G401 (cell line): ENCODE measurements around the gene MLLT10. TPM values are rescaled to one million over a fixed set of nuclear protein-coding genes. Genes with fewer than 3 reads are reported as not detected.
A peak's percentile ranks its signal among the peaks of the same experiment; 100 is the strongest.
"Not testable (repeated sequence)": the region's sequence is repeated elsewhere in the genome, so short reads cannot be mapped to it uniquely, and the experiment has no call there.

Source experiments
- DNase-seq: peaks from one replicate; pipeline ENCODE4 v3.0.0-alpha.2; 2015; ENCODE audit warnings: low spot score
- in situ Hi-C: cut with HindIII; loops from 2 replicates; pipeline ENCODE4 v1.10.0; 2016; ENCODE audit warnings: low sequenced_read_pairs, mixed read lengths
- total RNA-seq: library from RNA; depleted of rRNA; stranded (reverse); fragments of >200 nt; shearing (Covaris generic); gene quantifications from 2 replicates; pipeline ENCODE4 v1.2.3, GENCODE V29; 2014

Gene MLLT10
- total RNA-seq, 1 experiment from 2014 or later: 30.8 TPM

- in situ Hi-C loops: no loop called here
Measured at GRCh38 chr10:21607907-21608306, 73.9 kb downstream of the MLLT10 start.

DNA sequence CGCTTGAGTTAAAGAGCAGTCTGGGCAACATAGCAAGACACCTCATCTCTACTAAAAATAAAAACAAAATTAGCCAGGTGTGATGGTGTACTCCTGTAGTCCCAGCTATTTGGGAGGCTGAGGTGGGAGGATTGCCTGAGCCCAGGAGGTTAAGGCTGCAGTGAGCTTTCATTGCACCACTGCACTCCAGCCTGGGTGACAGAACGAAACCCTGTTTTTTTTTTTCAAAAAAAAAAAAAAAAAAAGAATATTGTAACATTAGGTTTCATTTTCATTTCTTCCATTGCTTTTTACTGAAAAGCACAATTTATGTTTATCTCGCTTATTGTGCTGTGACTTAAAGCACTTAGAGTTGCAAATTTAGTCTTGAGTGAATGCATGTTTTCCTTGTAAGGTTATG is 80.0 kb downstream of the MLLT10 start:
- no peak for DNase-seq
- in situ Hi-C loops: no loop called here

More at GRCh38 chr10:21607907-21608306, 73.9 kb downstream of the MLLT10 start:
- DNase-seq: no peak

GRCh38 chr10:21617267-21617666 is 83.2 kb downstream of the MLLT10 start:
- DNase-seq: no peak
- in situ Hi-C loops: no loop called here

DNA sequence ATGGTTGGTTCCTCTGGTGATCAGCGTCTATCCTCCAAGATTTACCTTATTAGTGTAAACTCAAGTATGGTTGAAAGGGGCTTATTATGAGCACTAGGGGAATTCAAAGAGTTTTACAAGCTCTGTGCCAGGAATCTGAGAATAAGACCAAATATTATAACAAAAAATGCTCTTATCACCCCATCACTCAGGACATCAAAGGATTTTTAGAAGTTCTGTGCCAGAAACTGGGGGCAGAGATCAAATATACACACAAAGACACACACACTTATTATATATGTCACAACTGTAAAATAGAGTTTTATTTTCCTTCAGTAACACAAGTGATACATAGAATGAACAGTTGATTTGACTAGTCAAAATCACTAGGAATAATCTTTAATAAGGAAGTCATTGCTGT is 89.3 kb downstream of the MLLT10 start:
- in situ Hi-C loops: no loop called here
- DNase-seq: no peak

- in situ Hi-C loops, DNase-seq: not testable (repeated sequence)
Measured at GRCh38 chr10:21624421-21624820, 90.4 kb downstream of the MLLT10 start.

GRCh38 chr10:21624951-21625350 is 90.9 kb downstream of the MLLT10 start:
- in situ Hi-C loops: no loop called here
- no peak for DNase-seq

DNA sequence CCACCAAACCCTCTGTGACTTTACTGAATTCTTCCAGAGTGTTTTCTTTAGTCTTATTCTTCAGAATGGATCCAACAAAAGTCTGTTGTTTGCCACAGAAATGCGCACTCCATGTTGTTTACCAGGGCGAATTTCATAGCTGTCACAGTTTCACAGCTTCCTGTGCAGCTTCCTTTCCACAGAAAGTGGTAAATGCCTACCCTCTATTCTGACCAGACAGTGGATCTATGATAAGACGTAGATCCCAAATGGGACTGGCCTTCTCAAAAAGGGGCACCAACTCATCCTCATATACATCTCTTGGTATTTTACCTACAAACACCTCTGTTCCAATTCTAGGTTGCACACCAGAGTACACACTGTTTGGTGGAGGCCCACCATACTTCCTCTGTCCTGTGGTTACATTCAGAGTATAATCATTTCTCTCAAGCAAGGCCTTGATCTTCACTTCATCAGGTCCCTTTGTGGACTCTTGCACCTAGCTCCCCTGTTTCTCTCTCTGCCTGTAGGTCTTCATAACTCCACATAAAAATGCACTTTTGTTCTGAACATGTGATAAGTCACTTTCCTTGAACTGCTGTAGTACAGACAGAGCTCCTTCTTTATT is 91.7 kb downstream of the MLLT10 start:
- DNase-seq: no peak
- in situ Hi-C loops: no loop called here

GRCh38 chr10:21626457-21627161 is 92.6 kb downstream of the MLLT10 start:
- no peak for DNase-seq
- in situ Hi-C loops: no loop called here

DNA sequence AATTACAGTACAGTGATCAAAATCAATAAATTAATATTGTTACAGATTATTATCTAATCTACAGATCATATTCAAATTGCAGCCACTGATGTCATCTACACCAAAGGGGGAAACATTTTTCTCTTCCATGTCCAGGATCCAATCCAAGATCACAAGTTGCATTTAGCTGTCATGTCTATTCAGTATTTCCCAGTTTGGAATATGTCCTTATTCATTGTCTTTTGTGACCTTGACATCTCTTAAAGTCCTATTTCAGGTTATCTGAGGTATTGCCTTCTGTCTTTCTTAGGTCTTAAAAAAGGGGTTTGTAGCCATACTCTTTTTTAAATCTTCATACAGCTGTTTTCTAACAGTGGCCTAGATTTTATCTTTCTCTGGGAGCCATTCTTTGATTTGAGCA is 93.3 kb downstream of the MLLT10 start:
- in situ Hi-C loops: no loop called here
- no peak for DNase-seq

GRCh38 chr10:21628023-21628422 is 94.0 kb downstream of the MLLT10 start:
- no peak for DNase-seq
- in situ Hi-C loops: no loop called here

DNA sequence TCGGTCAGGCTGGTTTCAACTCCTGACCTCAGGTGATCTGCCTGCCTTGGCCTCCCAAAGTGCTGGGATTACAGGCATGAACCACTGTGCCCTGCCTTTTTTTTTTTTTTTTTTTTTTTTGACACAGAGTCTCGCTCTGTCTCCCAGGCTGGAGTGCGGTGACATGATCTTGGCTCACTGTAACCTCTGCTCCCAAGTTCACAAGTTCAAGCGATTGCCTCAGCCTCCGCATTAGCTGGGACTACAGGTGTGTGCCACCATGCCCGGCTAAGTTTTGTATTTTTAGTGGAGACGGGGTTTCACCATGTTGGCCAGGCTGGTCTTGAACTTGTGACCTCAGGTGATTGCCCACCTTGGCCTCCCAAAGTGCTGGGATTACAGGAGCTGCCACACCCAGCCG is 94.6 kb downstream of the MLLT10 start:
- DNase-seq, in situ Hi-C loops: not testable (repeated sequence)

DNA sequence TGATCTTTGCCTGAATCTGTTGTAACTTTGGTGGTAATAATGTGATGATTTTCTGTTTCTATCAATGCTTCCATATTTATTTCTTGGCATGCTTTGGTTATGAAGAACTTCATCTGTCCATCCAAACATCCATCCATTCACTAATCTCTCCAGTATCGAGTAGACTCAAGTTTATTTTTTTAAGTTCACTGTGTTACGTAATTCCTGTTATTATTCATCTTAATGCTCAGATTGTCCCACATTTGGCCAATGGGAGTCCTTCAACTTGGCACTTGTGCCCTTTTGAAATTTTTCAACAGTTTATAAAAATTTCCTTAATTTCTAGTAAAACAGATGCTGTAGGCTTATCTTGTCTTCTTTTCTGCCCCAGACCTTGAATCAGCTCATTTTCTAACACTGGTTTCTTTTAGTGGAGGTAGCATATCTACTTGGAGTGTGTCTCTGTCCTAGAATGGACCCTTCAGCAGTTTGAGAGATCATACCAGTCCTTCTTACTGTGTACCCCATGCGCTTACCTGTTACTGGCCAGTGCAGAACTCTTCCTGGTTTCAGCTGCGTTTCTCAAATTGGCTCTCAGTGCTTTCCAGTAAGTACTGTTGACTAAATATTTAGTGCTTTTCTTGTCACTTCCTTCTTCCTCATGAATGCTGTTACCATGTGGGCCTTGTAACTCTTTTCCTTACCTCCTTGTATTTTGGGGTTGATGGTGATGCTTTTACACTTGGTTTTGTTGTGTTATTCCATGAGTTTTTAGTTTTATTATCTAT is 100.8 kb downstream of the MLLT10 start:
- in situ Hi-C loops: no loop called here
- no peak for DNase-seq

DNA sequence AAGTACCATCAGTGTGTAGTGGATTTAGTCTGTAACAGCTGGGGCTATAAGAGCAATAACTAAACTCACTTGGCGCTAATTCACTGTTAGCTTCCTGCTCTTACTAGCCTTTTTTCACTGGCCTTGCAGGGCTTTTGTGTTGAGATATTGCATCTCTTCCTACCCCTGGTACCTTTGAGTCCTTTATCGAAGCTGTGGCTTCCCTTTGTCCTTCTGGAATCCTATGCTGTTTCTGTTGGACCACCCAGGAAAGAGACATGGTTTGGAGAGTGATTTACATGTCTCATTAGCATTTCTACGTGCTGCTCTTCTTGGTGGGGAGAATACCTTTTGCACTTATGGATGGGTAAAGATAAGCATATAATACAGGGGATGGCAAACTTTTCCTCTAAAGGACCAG is 103.8 kb downstream of the MLLT10 start:
- in situ Hi-C loops: no loop called here
- DNase-seq: no peak

GRCh38 chr10:21638681-21639080 is 104.6 kb downstream of the MLLT10 start:
- in situ Hi-C loops: no loop called here

DNA sequence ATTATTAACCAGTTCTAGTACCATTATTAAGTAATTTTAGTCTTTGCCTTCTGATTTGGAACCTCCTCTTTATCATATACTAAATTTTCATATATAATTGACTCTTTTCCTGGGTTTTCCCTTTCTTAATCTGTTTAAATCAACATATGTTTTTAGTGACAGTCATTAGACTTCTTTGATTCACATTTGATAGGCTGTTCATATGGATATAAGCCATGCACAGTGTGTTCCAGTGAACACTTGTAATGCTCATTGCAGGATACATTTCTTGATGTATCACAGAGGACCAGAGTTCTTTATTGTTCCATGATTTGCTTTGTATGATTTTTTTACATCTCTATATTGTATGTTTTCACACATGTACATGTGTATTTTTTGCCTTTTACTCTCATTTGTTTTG is 114.0 kb downstream of the MLLT10 start:
- no peak for DNase-seq
- in situ Hi-C loops: no loop called here

More at GRCh38 chr10:21638681-21639080, 104.6 kb downstream of the MLLT10 start:
- peak; percentile 68 for DNase-seq

GRCh38 chr10:21649454-21649872 is 115.4 kb downstream of the MLLT10 start:
- in situ Hi-C loops: no loop called here
- no peak for DNase-seq

- DNase-seq: no peak
- in situ Hi-C loops: no loop called here
Measured at GRCh38 chr10:21650353-21650752, 116.3 kb downstream of the MLLT10 start.

DNA sequence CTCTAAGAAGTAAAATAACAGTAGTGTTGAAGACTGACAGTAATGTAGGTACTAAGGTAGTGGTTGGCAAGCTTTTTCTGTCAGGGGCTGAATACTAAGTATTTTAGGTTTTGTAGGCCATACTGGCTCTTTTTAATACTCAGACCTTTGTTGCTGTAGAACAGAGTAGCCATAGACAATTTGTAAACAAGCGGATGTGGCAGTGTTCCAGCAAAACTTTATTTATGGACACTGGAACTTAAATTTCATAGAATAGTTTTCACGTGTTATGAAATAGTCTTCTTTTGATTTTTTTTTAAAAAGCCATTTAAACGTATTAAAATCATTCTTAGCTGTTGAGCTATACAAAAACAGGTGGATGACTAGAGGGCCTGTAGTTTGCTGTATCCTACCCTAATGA is 121.2 kb downstream of the MLLT10 start:
- no peak for DNase-seq
- in situ Hi-C loops: no loop called here

GRCh38 chr10:21655687-21656086 is 121.7 kb downstream of the MLLT10 start:
- in situ Hi-C loops: no loop called here
- no peak for DNase-seq

GRCh38 chr10:21661087-21661486 is 127.1 kb downstream of the MLLT10 start:
- in situ Hi-C loops: no loop called here
- no peak for DNase-seq
